Liver (tissue), 9 donors: ENCODE data around the gene CTBS. TPM values are rescaled to one million over a fixed set of nuclear protein-coding genes. Genes with fewer than 3 reads are reported as not detected.

Experiments
- DNase-seq: peaks from one replicate; pipeline ENCODE4 v3.0.0-alpha.2; 2017; ENCODE audit warnings: low spot score
- H3K27ac ChIP-seq, 2 donors: one replicate each; pipeline ENCODE4 v1.7.0; 2013; ENCODE audit warnings: inconsistent platforms in 2 of 2, low read length in 2 of 2, control low read depth in 1 of 2, low read depth in 1 of 2, mild to moderate bottlenecking in 1 of 2
- H3K27me3 ChIP-seq, 4 donors: one replicate each; pipeline versions ENCODE4 v1.6.1 to v1.7.0; 2013; ENCODE audit warnings: low read length in 3 of 4, inconsistent platforms in 1 of 4, mild to moderate bottlenecking in 1 of 4, moderate library complexity in 1 of 4; ENCODE audit not compliant: control insufficient read depth in 4 of 4, insufficient read depth in 4 of 4
- H3K36me3 ChIP-seq, 4 donors: one replicate each; pipeline versions ENCODE4 v1.6.1 to v1.7.0; 2013; ENCODE audit warnings: low read length in 3 of 4, mild to moderate bottlenecking in 3 of 4, low read depth in 1 of 4, moderate library complexity in 1 of 4; ENCODE audit not compliant: control insufficient read depth in 4 of 4, insufficient read depth in 3 of 4
- H3K4me1 ChIP-seq, 4 donors: one replicate each; pipeline versions ENCODE4 v1.6.1 to v1.7.0; 2013; ENCODE audit warnings: low read length in 3 of 4, mild to moderate bottlenecking in 3 of 4, moderate library complexity in 1 of 4; ENCODE audit not compliant: control insufficient read depth in 4 of 4, insufficient read depth in 4 of 4
- H3K4me3 ChIP-seq, 3 donors: one replicate each; pipeline versions ENCODE4 v1.6.1 to v1.7.0; 2013; ENCODE audit warnings: low read length in 3 of 3, control low read depth in 1 of 3, low read depth in 1 of 3, mild to moderate bottlenecking in 1 of 3
- H3K9ac ChIP-seq, 2 donors: one replicate each; pipeline ENCODE4 v1.7.0; 2013; ENCODE audit warnings: low read length in 2 of 2, mild to moderate bottlenecking in 2 of 2, moderate library complexity in 2 of 2, control low read depth in 1 of 2, low read depth in 1 of 2
- H3K9me3 ChIP-seq, 4 donors: one replicate each; pipeline versions ENCODE4 v1.6.1 to v1.7.0; 2013; ENCODE audit warnings: low read length in 3 of 4; ENCODE audit not compliant: control insufficient read depth in 4 of 4
- ATF3 ChIP-seq: IDR thresholded peaks from 2 replicates; pipeline ENCODE4 v1.6.1; 2016; ENCODE audit warnings: antibody characterized with exemption
- EGR1 ChIP-seq, 2 donors: IDR thresholded peaks; 2 replicates each; pipeline ENCODE4 v1.6.1; 2016 to 2018; ENCODE audit warnings: antibody characterized with exemption in 2 of 2, low read depth in 2 of 2
- FOXA1 ChIP-seq: IDR thresholded peaks from 2 replicates; pipeline ENCODE4 v1.6.1; 2016; ENCODE audit warnings: antibody characterized with exemption
- FOXA2 ChIP-seq: IDR thresholded peaks from 2 replicates; pipeline ENCODE4 v1.6.1; 2016; ENCODE audit warnings: antibody characterized with exemption
- GABPA ChIP-seq, 2 donors: IDR thresholded peaks in 1 of 2; conservative IDR thresholded peaks in 1 of 2; 2 replicates each; pipeline ENCODE4 v1.6.1; 2016; ENCODE audit warnings: antibody characterized with exemption in 2 of 2, mild to moderate bottlenecking in 1 of 2, moderate library complexity in 1 of 2
- HNF4A ChIP-seq, 2 donors: conservative IDR thresholded peaks; 2 replicates each; pipeline ENCODE4 v1.6.1; 2016; ENCODE audit warnings: antibody characterized with exemption in 2 of 2, mild to moderate bottlenecking in 2 of 2
- HNF4G ChIP-seq: IDR thresholded peaks from 2 replicates; pipeline ENCODE4 v1.6.1; 2016; ENCODE audit warnings: antibody characterized with exemption
- JUND ChIP-seq, 2 donors: IDR thresholded peaks; 2 replicates each; pipeline ENCODE4 v1.6.1; 2016; ENCODE audit warnings: antibody characterized with exemption in 2 of 2
- MAX ChIP-seq: IDR thresholded peaks from 2 replicates; pipeline ENCODE4 v1.6.1; 2016; ENCODE audit warnings: antibody characterized with exemption
- NR2F2 ChIP-seq: IDR thresholded peaks from 2 replicates; pipeline ENCODE4 v1.6.1; 2016; ENCODE audit warnings: antibody characterized with exemption
- RAD21 ChIP-seq, 2 donors: IDR thresholded peaks; 2 replicates each; pipeline ENCODE4 v1.6.1; 2016; ENCODE audit warnings: antibody characterized with exemption in 2 of 2, mild to moderate bottlenecking in 2 of 2
- REST ChIP-seq: IDR thresholded peaks from 2 replicates; pipeline ENCODE4 v1.6.1; 2016; ENCODE audit warnings: antibody characterized with exemption, mild to moderate bottlenecking
- RXRA ChIP-seq, 2 donors: IDR thresholded peaks; 2 replicates each; pipeline ENCODE4 v1.6.1; 2017 to 2018; ENCODE audit warnings: antibody characterized with exemption in 2 of 2, mild to moderate bottlenecking in 1 of 2
- SP1 ChIP-seq: IDR thresholded peaks from 2 replicates; pipeline ENCODE4 v1.6.1; 2018; ENCODE audit warnings: antibody characterized with exemption, mild to moderate bottlenecking
- TAF1 ChIP-seq: conservative IDR thresholded peaks from 2 replicates; pipeline ENCODE4 v1.6.1; 2016; ENCODE audit warnings: antibody characterized with exemption, mild to moderate bottlenecking
- YY1 ChIP-seq: IDR thresholded peaks from 2 replicates; pipeline ENCODE4 v1.6.1; 2016; ENCODE audit warnings: antibody characterized with exemption, mild to moderate bottlenecking
- WGBS: extraction: QIAGEN DNeasy Blood & Tissue Kit; methylation state at CpG from one replicate; pipeline ENCODE4 v1.1.7; 2013; 5-methylcytosine and 5-hydroxymethylcytosine counted together
- polyA plus RNA-seq, 2 donors: library from polyadenylated mRNA; stranded (reverse) in 1 of 2; unstranded in 1 of 2; fragments of 200-250 nt in 1 of 2; fragments of >200 nt in 1 of 2; fragmentation: Nextera tagmentation in 1 of 2; extraction: Ambion mirVana in 1 of 2; gene quantifications; one replicate each; pipeline versions ENCODE4 v1.2.1 to v1.2.3, GENCODE V29; 2013 to 2015
- total RNA-seq, 2 donors: library from RNA; depleted of rRNA; stranded (reverse); fragments of >200 nt; gene quantifications; one replicate each; pipeline ENCODE4 v1.2.3, GENCODE V29; 2014
- TF ChIP-seq, protein P1 (sequence below): IDR thresholded peaks from 2 replicates; pipeline ENCODE4 v1.6.1; 2016; ENCODE audit warnings: antibody characterized with exemption
- TF ChIP-seq, protein P2 (sequence below): fragments of 150-350 bp; IDR thresholded peaks from 2 replicates; pipeline ENCODE4 v1.5.1; 2017; ENCODE audit warnings: improper control_type of control experiment, low read depth, low read length; ENCODE audit not compliant: missing input control
- donor health status: healthy.
- donor health status: healthy.
- donor health status: healthy.
- donor health status: healthy.
- donor health status: healthy.

The CTBS gene
- total and polyA plus RNA-seq, 4 donors: 8.5 to 26.9 (median 19.9) TPM

GRCh38 chr1:84600796-84601195 is 26.6 kb upstream of the CTBS start:
- 86% methylated on average over 5 of the region's 5 CpGs for WGBS
- H3K27ac ChIP-seq: no peak overlapping the region
- H3K9me3 ChIP-seq: peaks cover 7 to 20% (median 13%) of the 10 kb centered on the region in 4 donors
- TF ChIP-seq EGR1 (IDR thresholded peaks at IDR 0.05; ENCODE audit: low read depth in 2 of 2) (no peak), YY1 (no peak), NR2F2 (no peak), ATF3 (no peak), TAF1 (no peak), RAD21 (IDR thresholded peaks at IDR 0.05) (no peak), MAX (no peak), FOXA1 (no peak)
- peaks cover 0 to 2% (median 0%) of the 10 kb centered on the region in 4 donors for H3K36me3 ChIP-seq
- DNase-seq: no peak
- no peak overlapping the region for H3K4me3 ChIP-seq
- H3K9ac ChIP-seq: no peak overlapping the region
- no peaks in the 10 kb centered on the region for H3K4me1 ChIP-seq
- H3K27me3 ChIP-seq: no peaks in the 10 kb centered on the region

- Histone ChIP-seq H3K4me1 (no peaks in the 10 kb centered on the region), H3K9me3 (peaks cover 0 to 3% (median 0%) of the 10 kb centered on the region in 4 donors), H3K4me3 (no peak overlapping the region), H3K27ac (no peak overlapping the region), H3K9ac (no peak overlapping the region), H3K36me3 (peaks cover 0 to under 1% (median 0%) of the 10 kb centered on the region in 4 donors), H3K27me3 (no peaks in the 10 kb centered on the region)
- WGBS: 77% methylated on average over 5 of the region's 5 CpGs
- no peak for TF ChIP-seq JUND (IDR thresholded peaks at IDR 0.05)
- no peak for TF ChIP-seq FOXA1
- TF ChIP-seq MAX: no peak
- TF ChIP-seq, protein P1, sequence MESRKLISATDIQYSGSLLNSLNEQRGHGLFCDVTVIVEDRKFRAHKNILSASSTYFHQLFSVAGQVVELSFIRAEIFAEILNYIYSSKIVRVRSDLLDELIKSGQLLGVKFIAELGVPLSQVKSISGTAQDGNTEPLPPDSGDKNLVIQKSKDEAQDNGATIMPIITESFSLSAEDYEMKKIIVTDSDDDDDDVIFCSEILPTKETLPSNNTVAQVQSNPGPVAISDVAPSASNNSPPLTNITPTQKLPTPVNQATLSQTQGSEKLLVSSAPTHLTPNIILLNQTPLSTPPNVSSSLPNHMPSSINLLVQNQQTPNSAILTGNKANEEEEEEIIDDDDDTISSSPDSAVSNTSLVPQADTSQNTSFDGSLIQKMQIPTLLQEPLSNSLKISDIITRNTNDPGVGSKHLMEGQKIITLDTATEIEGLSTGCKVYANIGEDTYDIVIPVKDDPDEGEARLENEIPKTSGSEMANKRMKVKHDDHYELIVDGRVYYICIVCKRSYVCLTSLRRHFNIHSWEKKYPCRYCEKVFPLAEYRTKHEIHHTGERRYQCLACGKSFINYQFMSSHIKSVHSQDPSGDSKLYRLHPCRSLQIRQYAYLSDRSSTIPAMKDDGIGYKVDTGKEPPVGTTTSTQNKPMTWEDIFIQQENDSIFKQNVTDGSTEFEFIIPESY: no peak
- no peak for TF ChIP-seq HNF4A (conservative IDR thresholded peaks at IDR 0.05)
- TF ChIP-seq SP1: no peak
- TF ChIP-seq FOXA2: no peak
- no peak for TF ChIP-seq HNF4G
- TF ChIP-seq REST: no peak
- no peak for TF ChIP-seq NR2F2
- TF ChIP-seq TAF1: no peak
- no peak for TF ChIP-seq YY1
- no peak for TF ChIP-seq EGR1 (IDR thresholded peaks at IDR 0.05; ENCODE audit: low read depth in 2 of 2)
- no peak for TF ChIP-seq GABPA (IDR thresholded peaks at IDR 0.05 in 1 of 2, conservative IDR thresholded peaks at IDR 0.05 in 1 of 2)
- no peak for TF ChIP-seq RXRA (IDR thresholded peaks at IDR 0.05)
- TF ChIP-seq, protein P2, sequence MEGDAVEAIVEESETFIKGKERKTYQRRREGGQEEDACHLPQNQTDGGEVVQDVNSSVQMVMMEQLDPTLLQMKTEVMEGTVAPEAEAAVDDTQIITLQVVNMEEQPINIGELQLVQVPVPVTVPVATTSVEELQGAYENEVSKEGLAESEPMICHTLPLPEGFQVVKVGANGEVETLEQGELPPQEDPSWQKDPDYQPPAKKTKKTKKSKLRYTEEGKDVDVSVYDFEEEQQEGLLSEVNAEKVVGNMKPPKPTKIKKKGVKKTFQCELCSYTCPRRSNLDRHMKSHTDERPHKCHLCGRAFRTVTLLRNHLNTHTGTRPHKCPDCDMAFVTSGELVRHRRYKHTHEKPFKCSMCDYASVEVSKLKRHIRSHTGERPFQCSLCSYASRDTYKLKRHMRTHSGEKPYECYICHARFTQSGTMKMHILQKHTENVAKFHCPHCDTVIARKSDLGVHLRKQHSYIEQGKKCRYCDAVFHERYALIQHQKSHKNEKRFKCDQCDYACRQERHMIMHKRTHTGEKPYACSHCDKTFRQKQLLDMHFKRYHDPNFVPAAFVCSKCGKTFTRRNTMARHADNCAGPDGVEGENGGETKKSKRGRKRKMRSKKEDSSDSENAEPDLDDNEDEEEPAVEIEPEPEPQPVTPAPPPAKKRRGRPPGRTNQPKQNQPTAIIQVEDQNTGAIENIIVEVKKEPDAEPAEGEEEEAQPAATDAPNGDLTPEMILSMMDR: no peak
- DNase-seq: no peak
Measured at GRCh38 chr1:84598846-84599741, 24.9 kb upstream of the CTBS start.
